SK-N-SH (cell line): ENCODE results near the gene BAG3. TPM values are rescaled to one million over a fixed set of nuclear protein-coding genes. Genes with fewer than 3 reads are reported as not detected.

Source experiments
- CTCF ChIA-PET: fragments of 300-600, 350-600 bp; formaldehyde crosslinking; extraction: SDS; loops from one replicate; lab custom pipeline; 2021; lab: Yijun Ruan, JAX
- POLR2A ChIA-PET: fragments of 350-600 bp; sonication (Branson Sonifier 250); formaldehyde crosslinking; extraction: SDS; loops from one replicate; lab custom pipeline; 2020; ENCODE audit warnings: antibody characterized with exemption, inconsistent platforms; lab: Yijun Ruan, JAX
- DNase-seq: peaks from one replicate; pipeline ENCODE4 v3.0.0; 2012
- H2AFZ ChIP-seq: fragments of 200-600 bp; sonication (generic); 2 replicates; pipeline ENCODE4 v1.8.1; 2016; ENCODE audit warnings: antibody characterized with exemption, mild to moderate bottlenecking, low read depth
- H3F3A ChIP-seq: fragments of 200-600 bp; sonication (generic); replicated peaks from 2 replicates; pipeline ENCODE3; 2016; ENCODE audit warnings: antibody characterized with exemption, mild to moderate bottlenecking; ENCODE audit not compliant: insufficient read depth
- H3K27ac ChIP-seq, 2 experiments: fragments of 200-500 bp in 1 of 2; fragments of 200-600 bp in 1 of 2; sonication (Bioruptor generic) in 1 of 2; sonication (generic), shearing (Covaris generic) in 1 of 2; 2 replicates each; pipeline versions ENCODE4 v1.5.1 to v1.6.1; 2014 to 2016; ENCODE audit warnings: low read depth in 2 of 2, inconsistent platforms in 1 of 2, low read length in 1 of 2, mild to moderate bottlenecking in 1 of 2, mixed read lengths in 1 of 2
- H3K27me3 ChIP-seq: fragments of 200-600 bp; sonication (generic), shearing (Covaris generic); 2 replicates; pipeline ENCODE4 v1.6.1; 2016; ENCODE audit warnings: mixed run types; ENCODE audit not compliant: insufficient read depth
- H3K36me3 ChIP-seq, 2 experiments: fragments of 200-500 bp in 1 of 2; fragments of 200-600 bp in 1 of 2; sonication (Bioruptor generic) in 1 of 2; sonication (generic) in 1 of 2; replicated peaks in 1 of 2; 2 replicates each; pipeline versions ENCODE3 to v1.5.1; 2014 to 2016; ENCODE audit warnings: low read length in 1 of 2, mild to moderate bottlenecking in 1 of 2; ENCODE audit not compliant: insufficient read depth in 2 of 2, control insufficient read depth in 1 of 2
- H3K4me1 ChIP-seq, 2 experiments: fragments of 200-500 bp in 1 of 2; fragments of 200-600 bp in 1 of 2; sonication (Bioruptor generic) in 1 of 2; sonication (generic), shearing (Covaris generic) in 1 of 2; 2 replicates each; pipeline versions ENCODE4 v1.5.1 to v1.6.1; 2014 to 2016; ENCODE audit warnings: low read depth in 1 of 2, low read length in 1 of 2, mixed run types in 1 of 2; ENCODE audit not compliant: insufficient read depth in 2 of 2, control insufficient read depth in 1 of 2
- H3K4me2 ChIP-seq: fragments of 200-600 bp; sonication (generic), shearing (Covaris generic); 2 replicates; pipeline ENCODE4 v1.6.1; 2017; ENCODE audit warnings: mixed run types
- H3K4me3 ChIP-seq, 2 experiments: fragments of 200-500 bp in 1 of 2; fragments of 200-600 bp in 1 of 2; sonication (Bioruptor generic) in 1 of 2; sonication (generic), shearing (Covaris generic) in 1 of 2; 2 replicates each; pipeline versions ENCODE4 v1.5.1 to v1.8.1; 2014 to 2016; ENCODE audit warnings: low read depth in 2 of 2, inconsistent platforms in 1 of 2, low read length in 1 of 2, mild to moderate bottlenecking in 1 of 2, mixed read lengths in 1 of 2, moderate library complexity in 1 of 2
- H3K79me2 ChIP-seq: fragments of 200-600 bp; sonication (generic); 2 replicates; pipeline ENCODE4 v1.8.1; 2017; ENCODE audit warnings: mild to moderate bottlenecking; ENCODE audit not compliant: insufficient read depth
- H3K9ac ChIP-seq: fragments of 200-600 bp; sonication (generic); 2 replicates; pipeline ENCODE4 v1.6.1; 2017; ENCODE audit warnings: mixed run types
- H3K9me2 ChIP-seq: fragments of 200-600 bp; sonication (generic); 2 replicates; pipeline ENCODE4 v1.6.1; 2017; ENCODE audit warnings: mixed run types
- H3K9me3 ChIP-seq: fragments of 200-600 bp; sonication (generic); 2 replicates; pipeline ENCODE4 v1.6.1; 2017; ENCODE audit warnings: mixed run types, mild to moderate bottlenecking, moderate library complexity
- H4K20me1 ChIP-seq: fragments of 200-600 bp; sonication (generic); 2 replicates; pipeline ENCODE4 v1.6.1; 2017; ENCODE audit warnings: mild to moderate bottlenecking, mixed run types; ENCODE audit not compliant: insufficient read depth
- FOSL2 ChIP-seq: IDR thresholded peaks from 2 replicates; pipeline ENCODE4 v1.4.0; 2012; ENCODE audit warnings: low read depth, mild to moderate bottlenecking, moderate library complexity, borderline replicate concordance
- FOXJ3 ChIP-seq: sonication (generic); formaldehyde crosslinking; IDR thresholded peaks from 2 replicates; pipeline ENCODE4 v1.5.1; 2020; ENCODE audit warnings: mild to moderate bottlenecking, missing genetic modification reagents
- GABPA ChIP-seq: IDR thresholded peaks from 2 replicates; pipeline ENCODE4 v1.4.0; 2012; ENCODE audit warnings: low read depth, mild to moderate bottlenecking
- IRF3 ChIP-seq: fragments of 150-350 bp; IDR thresholded peaks from 2 replicates; pipeline ENCODE4 v1.6.1; 2016; ENCODE audit warnings: mild to moderate bottlenecking, low read depth, low read length
- MXI1 ChIP-seq: IDR thresholded peaks from 2 replicates; pipeline ENCODE4 v1.6.1; 2012; ENCODE audit warnings: mild to moderate bottlenecking, low read depth, low read length, improper control_type of control experiment
- NFIC ChIP-seq: IDR thresholded peaks from 2 replicates; pipeline ENCODE4 v1.4.0; 2012; ENCODE audit warnings: borderline replicate concordance
- REST ChIP-seq: IDR thresholded peaks from 2 replicates; pipeline ENCODE4 v1.6.1; 2012; ENCODE audit warnings: mild to moderate bottlenecking, low read depth, low read length, moderate library complexity
- SMC3 ChIP-seq: IDR thresholded peaks from 2 replicates; pipeline ENCODE4 v1.6.1; 2012; ENCODE audit warnings: low read depth, low read length, improper control_type of control experiment
- USF2 ChIP-seq: fragments of 150-350 bp; IDR thresholded peaks from 2 replicates; pipeline ENCODE4 v1.6.1; 2017; ENCODE audit warnings: antibody characterized with exemption, low read length, low read depth, borderline replicate concordance
- WGBS: methylation state at CpG from one replicate; pipeline ENCODE4 v1.1.6; 2017; ENCODE audit warnings: low lambda C conversion rate; 5-methylcytosine and 5-hydroxymethylcytosine counted together
- polyA plus RNA-seq, 3 experiments: library from polyadenylated mRNA; depleted of rRNA; stranded (reverse); fragments of >200 nt; gene quantifications; 2 replicates each; pipeline ENCODE4 v1.2.3, GENCODE V29; 2012
- TF ChIP-seq, protein P1 (sequence below): IDR thresholded peaks from 2 replicates; pipeline ENCODE4 v1.4.0; 2012; ENCODE audit warnings: low read depth, borderline replicate concordance
- TF ChIP-seq, protein P2 (sequence below): fragments of 200-600 bp; sonication (generic); IDR thresholded peaks from 2 replicates; pipeline ENCODE4 v1.6.1; 2017; ENCODE audit warnings: antibody characterized with exemption, mild to moderate bottlenecking, moderate library complexity

Gene BAG3
- polyA plus RNA-seq, 1 of the 3 experiments (the other 2 are of a cell fraction) = 9.2 TPM

GRCh38 chr10:119651514-119652360 lies 557 bp downstream of the BAG3 start:
- Histone ChIP-seq H3K4me2 (peak overlapping the region; percentile 77), H3K4me1 (peaks cover 18 to 30% of the 10 kb centered on the region in 2 experiments), H4K20me1 (peaks cover 6% of the 10 kb centered on the region; the same call in 1 of the 2 replicates), H3K79me2 (peaks cover 51% of the 10 kb centered on the region), H3K36me3 (peaks cover 0 to 5% of the 10 kb centered on the region in 2 experiments), H3K9me2 (no peaks in the 10 kb centered on the region), H3K27ac (peak overlapping the region; percentile 36 to 95; a peak in 3 of 4 replicates), H2AFZ (peak overlapping the region; percentile 53; the same call in 1 of the 2 replicates), H3K27me3 (no peaks in the 10 kb centered on the region), H3K9ac (peak overlapping the region; percentile 93), H3F3A (peaks cover 27% of the 10 kb centered on the region), H3K9me3 (no peaks in the 10 kb centered on the region), H3K4me3 (peak overlapping the region; percentile 72 to 81)
- POLR2A ChIA-PET = interaction anchor here (1.0 kb wide), 1 partner anchor 13 kb away, joined by 3 read pairs; no protein-coding TSS in a partner anchor
- CTCF ChIA-PET = interaction anchor here (2.1 kb wide), 1 partner anchor 35 kb away, joined by 9 read pairs; no protein-coding TSS in a partner anchor
- 45% methylated on average over 18 of the region's 107 CpGs for WGBS
- no peak for TF ChIP-seq NFIC
- TF ChIP-seq, protein P1, sequence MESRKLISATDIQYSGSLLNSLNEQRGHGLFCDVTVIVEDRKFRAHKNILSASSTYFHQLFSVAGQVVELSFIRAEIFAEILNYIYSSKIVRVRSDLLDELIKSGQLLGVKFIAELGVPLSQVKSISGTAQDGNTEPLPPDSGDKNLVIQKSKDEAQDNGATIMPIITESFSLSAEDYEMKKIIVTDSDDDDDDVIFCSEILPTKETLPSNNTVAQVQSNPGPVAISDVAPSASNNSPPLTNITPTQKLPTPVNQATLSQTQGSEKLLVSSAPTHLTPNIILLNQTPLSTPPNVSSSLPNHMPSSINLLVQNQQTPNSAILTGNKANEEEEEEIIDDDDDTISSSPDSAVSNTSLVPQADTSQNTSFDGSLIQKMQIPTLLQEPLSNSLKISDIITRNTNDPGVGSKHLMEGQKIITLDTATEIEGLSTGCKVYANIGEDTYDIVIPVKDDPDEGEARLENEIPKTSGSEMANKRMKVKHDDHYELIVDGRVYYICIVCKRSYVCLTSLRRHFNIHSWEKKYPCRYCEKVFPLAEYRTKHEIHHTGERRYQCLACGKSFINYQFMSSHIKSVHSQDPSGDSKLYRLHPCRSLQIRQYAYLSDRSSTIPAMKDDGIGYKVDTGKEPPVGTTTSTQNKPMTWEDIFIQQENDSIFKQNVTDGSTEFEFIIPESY = no peak
- no peak for TF ChIP-seq MXI1
- no peak for TF ChIP-seq GABPA
- no peak for TF ChIP-seq FOSL2
- no peak for TF ChIP-seq SMC3
- no peak for TF ChIP-seq REST
- TF ChIP-seq USF2 = no peak
- TF ChIP-seq IRF3 = no peak
- TF ChIP-seq, protein P2, sequence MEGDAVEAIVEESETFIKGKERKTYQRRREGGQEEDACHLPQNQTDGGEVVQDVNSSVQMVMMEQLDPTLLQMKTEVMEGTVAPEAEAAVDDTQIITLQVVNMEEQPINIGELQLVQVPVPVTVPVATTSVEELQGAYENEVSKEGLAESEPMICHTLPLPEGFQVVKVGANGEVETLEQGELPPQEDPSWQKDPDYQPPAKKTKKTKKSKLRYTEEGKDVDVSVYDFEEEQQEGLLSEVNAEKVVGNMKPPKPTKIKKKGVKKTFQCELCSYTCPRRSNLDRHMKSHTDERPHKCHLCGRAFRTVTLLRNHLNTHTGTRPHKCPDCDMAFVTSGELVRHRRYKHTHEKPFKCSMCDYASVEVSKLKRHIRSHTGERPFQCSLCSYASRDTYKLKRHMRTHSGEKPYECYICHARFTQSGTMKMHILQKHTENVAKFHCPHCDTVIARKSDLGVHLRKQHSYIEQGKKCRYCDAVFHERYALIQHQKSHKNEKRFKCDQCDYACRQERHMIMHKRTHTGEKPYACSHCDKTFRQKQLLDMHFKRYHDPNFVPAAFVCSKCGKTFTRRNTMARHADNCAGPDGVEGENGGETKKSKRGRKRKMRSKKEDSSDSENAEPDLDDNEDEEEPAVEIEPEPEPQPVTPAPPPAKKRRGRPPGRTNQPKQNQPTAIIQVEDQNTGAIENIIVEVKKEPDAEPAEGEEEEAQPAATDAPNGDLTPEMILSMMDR = no peak
- TF ChIP-seq FOXJ3 (CRISPR knock-in tag) = no peak
- no peak for DNase-seq
